Psoas muscle (tissue), 8 donors: ENCODE data around the gene SIRT3. TPM values are rescaled to one million over a fixed set of nuclear protein-coding genes. Genes with fewer than 3 reads are reported as not detected.
A peak's percentile ranks its signal among the peaks of the same experiment; 100 is the strongest.

Source experiments
- ATAC-seq, 4 donors: fragments of 200-7000 bp; cut with Tn5 transposase; one replicate each; pipeline ENCODE4 v1.9.1; 2020; ENCODE audit warnings: moderate library complexity in 3 of 4, mild to moderate bottlenecking in 2 of 4
- DNase-seq, 2 donors: peaks; one replicate each; pipeline ENCODE4 v3.0.0-alpha.2; 2020
- H3K27ac ChIP-seq: fragments of 200-600 bp; one replicate; pipeline ENCODE4 v1.8.0; 2022
- H3K27me3 ChIP-seq, 3 donors: fragments of 200-600 bp in 1 of 3; one replicate each; pipeline versions ENCODE4 v1.6.1 to v1.8.0; 2013 to 2022; ENCODE audit warnings: low read length in 2 of 3, mild to moderate bottlenecking in 2 of 3, moderate library complexity in 1 of 3; ENCODE audit not compliant: insufficient read depth in 3 of 3
- H3K36me3 ChIP-seq, 2 donors: fragments of 200-600 bp in 1 of 2; one replicate each; pipeline versions ENCODE4 v1.6.1 to v1.8.0; 2013 to 2022; ENCODE audit warnings: low read depth in 1 of 2, mild to moderate bottlenecking in 1 of 2, moderate library complexity in 1 of 2; ENCODE audit not compliant: insufficient read depth in 1 of 2
- H3K4me1 ChIP-seq: fragments of 200-600 bp; one replicate; pipeline ENCODE4 v1.8.0; 2022
- H3K4me3 ChIP-seq: fragments of 200-600 bp; one replicate; pipeline ENCODE4 v1.8.0; 2022; ENCODE audit warnings: mild to moderate bottlenecking
- H3K9me3 ChIP-seq: fragments of 200-600 bp; one replicate; pipeline ENCODE4 v1.8.0; 2022
- CTCF ChIP-seq: fragments of 200-600 bp; IDR thresholded peaks from one replicate; pipeline ENCODE4 v1.8.0; 2022; ENCODE audit warnings: antibody characterized with exemption
- WGBS, 3 donors: extraction: QIAGEN DNeasy Blood & Tissue Kit; methylation state at CpG; one replicate each; pipeline versions ENCODE4 v1.1.6 to v1.1.7; 2013; 5-methylcytosine and 5-hydroxymethylcytosine counted together
- intact Hi-C, 2 donors: fragments of 100-400 bp; cut with DNase I; formaldehyde crosslinking; loops; one replicate each; pipeline versions ENCODE4 v1.11.0 to v1.14.2; 2022
- polyA plus RNA-seq, 3 donors: library from polyadenylated mRNA; stranded (reverse); fragments of 200-250 nt; gene quantifications; one replicate each; pipeline ENCODE4 v1.2.3, GENCODE V29; 2013
- total RNA-seq, 4 donors: library from RNA; stranded (reverse); fragmentation: NEBNext Ultra II Directional in 2 of 4; extraction: Animal tissue kit (Norgen Biotek cat#: 25700) in 2 of 4; gene quantifications; one replicate each; pipeline versions ENCODE4 v1.2.1 to v1.2.4, GENCODE V29; 2021 to 2023
- donor health status: healthy with polysubstance abuse.
- donor health status: DM: no; HTN: no; CAD: no; lungs with moderate emphysema.
- donor health status: Bipolar disorder and iron deficiency.
- donor health status: healthy.
- donor health status: DM: yes; HTN: yes; CAD: no.
- donor health status: DM: no; HTN: no; CAD: no.
- donor health status: DM: no; HTN: no; CAD: no.
- donor health status: DM: yes; HTN: yes; CAD: no.

Gene SIRT3
- total and polyA plus RNA-seq, 7 donors = 10.4 to 23.2 (median 15.0) TPM

- H3K27me3 ChIP-seq = no peaks in the 10 kb centered on the region
- WGBS, 3 donors = 55 to 76% (median 55%) methylated on average over 11 to 13 of the region's 13 CpGs
- no peaks in the 10 kb centered on the region for H3K4me1 ChIP-seq
- H3K36me3 ChIP-seq = peaks cover 6 to 53% of the 10 kb centered on the region in 2 donors
- TF ChIP-seq CTCF = no peak
- DNase-seq = no peak
- H3K27ac ChIP-seq = no peak overlapping the region
- no peaks in the 10 kb centered on the region for H3K9me3 ChIP-seq
- no peak overlapping the region for H3K4me3 ChIP-seq
- intact Hi-C loops = no loop called here
- ATAC-seq = peak in 2 of 4 donors; percentile 22 to 24
These were observed 17.2 kb upstream of the SIRT3 start for GRCh38 chr11:253160-253885.

DNA sequence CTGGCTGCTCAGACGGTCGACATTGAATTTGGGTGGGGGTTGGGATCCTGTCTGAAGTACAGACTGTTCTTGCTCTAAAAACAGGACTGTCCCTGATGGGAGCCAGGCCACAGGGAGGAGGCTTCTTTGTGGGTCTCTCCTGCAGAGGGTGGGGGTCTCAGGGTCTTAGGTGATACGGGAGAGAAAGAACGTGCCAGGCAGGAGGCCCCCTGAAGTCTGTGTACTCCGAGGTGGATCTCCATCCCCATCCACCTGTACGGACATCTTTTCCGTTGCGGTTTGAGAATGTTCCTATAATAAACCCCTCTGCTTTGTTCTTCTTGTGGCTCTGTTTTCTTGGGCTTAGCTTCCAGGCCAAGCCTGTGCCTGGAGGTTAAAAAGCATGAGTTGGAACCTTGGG, 16.5 kb upstream of the SIRT3 start:
- Histone ChIP-seq H3K9me3 (no peaks in the 10 kb centered on the region), H3K36me3 (peaks cover 6 to 60% of the 10 kb centered on the region in 2 donors), H3K27ac (no peak overlapping the region), H3K27me3 (no peaks in the 10 kb centered on the region), H3K4me3 (no peak overlapping the region), H3K4me1 (no peaks in the 10 kb centered on the region)
- DNase-seq = no peak
- intact Hi-C loops = no loop called here
- ATAC-seq = no peak
- no peak for TF ChIP-seq CTCF
- WGBS, 3 donors = 80 to 86% (median 82%) methylated on average over 8 of the region's 8 CpGs

DNA sequence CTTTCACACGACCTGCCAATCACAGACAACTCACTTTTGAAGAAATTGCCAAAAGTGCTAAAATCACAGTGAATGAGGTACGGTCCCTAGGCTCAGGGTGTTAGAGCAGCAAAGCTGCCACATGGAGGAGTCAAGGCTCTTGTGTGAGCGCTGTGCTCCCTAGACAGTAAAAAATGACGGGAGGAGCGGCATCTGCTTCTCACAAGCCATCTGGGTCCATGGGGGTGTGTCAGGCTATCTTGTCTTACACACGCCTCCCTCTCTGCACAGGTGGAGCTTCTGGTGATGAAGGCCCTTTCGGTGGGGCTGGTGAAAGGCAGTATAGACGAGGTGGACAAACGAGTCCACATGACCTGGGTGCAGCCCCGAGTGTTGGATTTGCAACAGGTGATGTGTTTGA, 15.4 kb upstream of the SIRT3 start:
- 73 to 75% (median 75%) methylated on average over 10 of the region's 10 CpGs for WGBS, 3 donors
- no peak for TF ChIP-seq CTCF
- DNase-seq (no peak), ATAC-seq (peak in 2 of 4 donors; percentile 12 to 21)
- no peak overlapping the region for H3K4me3 ChIP-seq
- H3K27ac ChIP-seq = no peak overlapping the region
- H3K27me3 ChIP-seq = no peaks in the 10 kb centered on the region
- intact Hi-C loops = no loop called here
- H3K9me3 ChIP-seq = no peaks in the 10 kb centered on the region
- H3K36me3 ChIP-seq = peaks cover 6 to 71% of the 10 kb centered on the region in 2 donors
- H3K4me1 ChIP-seq = no peaks in the 10 kb centered on the region

DNA sequence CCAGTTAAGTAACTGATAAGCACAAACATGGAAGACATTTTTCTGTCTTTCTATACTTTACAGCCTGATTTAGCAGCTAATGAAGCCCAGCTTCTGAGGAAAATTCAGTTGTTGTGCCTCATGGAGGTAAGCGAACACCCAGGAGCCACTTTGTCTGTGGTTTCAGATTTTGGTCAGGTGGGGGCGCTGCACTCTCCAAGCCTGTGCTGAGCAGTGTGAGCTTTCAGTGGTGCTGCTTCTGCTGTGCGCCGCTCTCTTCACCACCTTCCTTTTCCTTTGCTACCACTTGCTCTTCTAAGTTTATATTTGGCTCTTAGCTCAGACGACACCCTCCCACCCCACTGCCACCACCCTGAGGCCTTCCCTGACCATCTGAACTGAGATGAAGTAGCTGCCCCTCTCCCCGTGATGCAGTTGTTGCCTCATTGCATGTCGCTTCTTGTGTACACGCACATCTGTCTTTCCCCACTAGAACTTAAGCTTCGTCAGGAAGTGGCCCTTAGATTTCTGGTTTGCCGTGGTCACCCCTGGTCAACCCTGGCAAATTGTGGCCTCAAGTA, 14.7 kb upstream of the SIRT3 start:
- WGBS, 3 donors = 79 to 84% (median 81%) methylated on average over 10 of the region's 10 CpGs
- ATAC-seq (peak; percentile 58 to 76 (median 67)), DNase-seq (peak; percentile 50 to 68)
- Histone ChIP-seq H3K36me3 (peaks cover 6 to 78% of the 10 kb centered on the region in 2 donors), H3K4me3 (no peak overlapping the region), H3K9me3 (no peaks in the 10 kb centered on the region), H3K4me1 (no peaks in the 10 kb centered on the region), H3K27ac (no peak overlapping the region), H3K27me3 (no peaks in the 10 kb centered on the region)
- peak; percentile 53 for TF ChIP-seq CTCF
- intact Hi-C loops = no loop called here
